Kasumi-1 (cell line): ENCODE data around the gene PDZD2.
"Not testable (repeated sequence)": the region's sequence is repeated elsewhere in the genome, so short reads cannot be mapped to it uniquely, and the experiment has no call there.

Experiments used
- DNase-seq, 2 experiments: peaks; one replicate each; lab custom pipeline; 2025; lab: John Stamatoyannopoulos, UW

PDZD2 gene

GRCh38 chr5:31691408-31691807 lies 52.5 kb downstream of the PDZD2 start:
- not testable (repeated sequence) for DNase-seq

GRCh38 chr5:31692561-31693221 lies 53.8 kb downstream of the PDZD2 start:
- DNase-seq, result no peak

- no peak for DNase-seq
Measured at GRCh38 chr5:31698673-31699072, 59.7 kb downstream of the PDZD2 start.

GRCh38 chr5:31701642-31702299 lies 62.8 kb downstream of the PDZD2 start:
- DNase-seq, result no peak

GRCh38 chr5:31702712-31703111 lies 63.8 kb downstream of the PDZD2 start:
- no peak for DNase-seq

- no peak for DNase-seq
Measured at GRCh38 chr5:31703757-31704156, 64.8 kb downstream of the PDZD2 start.

- DNase-seq, result no peak
Measured at GRCh38 chr5:31706186-31706585, 67.3 kb downstream of the PDZD2 start.

- DNase-seq, result no peak
Measured at GRCh38 chr5:31707329-31707728, 68.4 kb downstream of the PDZD2 start.

GRCh38 chr5:31708089-31708488 lies 69.2 kb downstream of the PDZD2 start:
- no peak for DNase-seq

GRCh38 chr5:31711363-31711762 lies 72.4 kb downstream of the PDZD2 start:
- DNase-seq, result no peak

- DNase-seq, result no peak
Measured at GRCh38 chr5:31711935-31712592, 73.1 kb downstream of the PDZD2 start.

- no peak for DNase-seq
Measured at GRCh38 chr5:31717561-31717960, 78.6 kb downstream of the PDZD2 start.

GRCh38 chr5:31720004-31720403 lies 81.1 kb downstream of the PDZD2 start:
- no peak for DNase-seq

GRCh38 chr5:31720811-31721345 lies 81.9 kb downstream of the PDZD2 start:
- DNase-seq, result no peak

- no peak for DNase-seq
Measured at GRCh38 chr5:31722111-31722510, 83.2 kb downstream of the PDZD2 start.

GRCh38 chr5:31725996-31726395 lies 87.1 kb downstream of the PDZD2 start:
- DNase-seq, result no peak

- DNase-seq, result no peak
Measured at GRCh38 chr5:31726952-31727351, 88.0 kb downstream of the PDZD2 start.

- DNase-seq, result no peak
Measured at GRCh38 chr5:31728039-31728438, 89.1 kb downstream of the PDZD2 start.

GRCh38 chr5:31728806-31729205 lies 89.9 kb downstream of the PDZD2 start:
- not testable (repeated sequence) for DNase-seq

- DNase-seq, result no peak
Measured at GRCh38 chr5:31730139-31730538, 91.2 kb downstream of the PDZD2 start.

GRCh38 chr5:31731016-31731415 lies 92.1 kb downstream of the PDZD2 start:
- no peak for DNase-seq

GRCh38 chr5:31731710-31732301 lies 92.9 kb downstream of the PDZD2 start:
- DNase-seq, result no peak

GRCh38 chr5:31732821-31733220 lies 93.9 kb downstream of the PDZD2 start:
- not testable (repeated sequence) for DNase-seq
